Measurements from ENCODE around the gene TM2D3.

TM2D3 gene

GRCh38 chr15:101599091-101599490, 53.1 kb downstream of the TM2D3 start:
- DNase-seq: no peak

DNA sequence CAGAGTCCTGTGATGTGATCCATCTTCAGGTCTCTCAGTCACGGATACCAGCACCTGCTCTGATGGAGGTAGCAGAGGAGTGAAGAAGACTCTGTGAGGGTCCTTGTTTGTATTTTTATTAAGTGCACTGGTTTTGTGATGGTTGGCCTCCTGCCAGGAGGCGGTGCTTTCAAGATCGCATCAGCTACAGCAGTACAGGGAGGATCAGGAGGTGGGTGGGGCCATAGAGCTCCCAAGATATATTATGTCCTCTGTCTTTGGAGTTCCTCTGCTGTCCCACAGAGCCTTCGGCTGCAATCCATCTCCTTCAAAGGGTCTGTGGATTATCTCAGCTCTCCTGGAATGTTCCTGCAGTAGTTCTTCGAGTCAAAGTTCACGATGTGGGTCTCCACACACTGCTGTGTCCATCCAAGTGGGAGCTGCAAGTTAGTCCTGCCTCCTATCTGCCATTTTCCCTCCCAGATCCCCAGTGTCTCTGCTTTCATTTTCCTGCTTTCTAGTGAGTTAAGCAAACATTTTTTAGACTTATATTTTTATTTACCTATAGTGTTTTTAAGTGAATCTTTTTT, 54.7 kb downstream of the TM2D3 start:
- DNase-seq: no peak

GRCh38 chr15:101596633-101597032, 55.5 kb downstream of the TM2D3 start:
- DNase-seq: no peak
